PC-9 (cell line): ENCODE measurements around the gene SLC43A1.

Experiments
- EZH2 ChIP-seq: fragments of 200-600 bp; sonication (generic); IDR thresholded peaks from 2 replicates; pipeline ENCODE4 v1.8.0; 2017; ENCODE audit warnings: antibody characterized with exemption, low read depth
- TF ChIP-seq, protein P1 (sequence below): fragments of 200-600 bp; sonication (generic); conservative IDR thresholded peaks from 2 replicates; pipeline ENCODE4 v1.6.1; 2017; ENCODE audit warnings: mixed run types, antibody characterized with exemption, mild to moderate bottlenecking, moderate library complexity

DNA sequence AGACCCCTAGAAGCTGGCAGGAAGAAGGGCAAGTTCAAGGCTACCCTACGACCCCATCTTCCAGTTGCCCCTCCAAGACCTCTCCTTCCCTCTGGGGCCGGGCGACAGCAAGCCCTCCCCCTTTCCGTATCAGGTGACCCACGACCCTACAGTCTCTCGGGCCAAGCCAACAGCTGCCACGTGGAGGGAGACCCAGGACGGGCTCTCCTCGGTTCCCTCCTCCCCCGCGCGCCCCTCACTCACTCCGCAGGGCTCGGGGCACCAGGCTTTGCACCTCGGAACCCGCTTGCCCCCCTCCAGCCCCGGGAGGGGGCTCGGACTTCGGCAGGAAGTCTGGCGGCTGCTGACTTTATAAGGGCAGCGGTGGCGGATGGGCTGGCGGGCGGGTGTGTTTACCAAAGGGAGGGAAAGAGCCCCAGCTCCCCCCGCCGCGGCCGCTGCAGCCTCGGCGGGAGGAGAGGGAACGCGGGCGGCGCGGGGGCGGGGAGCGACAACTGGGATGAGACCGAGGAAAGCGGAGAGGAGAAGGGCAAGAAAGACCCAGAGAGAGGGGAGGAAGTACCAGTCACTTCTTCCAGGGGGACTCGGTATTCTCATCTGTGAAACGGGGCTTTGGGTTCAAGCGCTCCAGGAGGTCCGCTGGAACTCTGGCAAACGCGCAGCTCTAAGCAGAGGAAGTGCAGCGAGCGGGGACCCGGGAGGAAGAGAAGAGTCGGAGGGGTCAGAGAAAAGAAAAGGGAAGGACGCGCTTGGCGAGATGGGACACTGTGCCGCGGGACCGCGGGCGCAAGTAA, 767 bp downstream of the SLC43A1 start:
- peak; percentile 79 for TF ChIP-seq EZH2
- TF ChIP-seq, protein P1, sequence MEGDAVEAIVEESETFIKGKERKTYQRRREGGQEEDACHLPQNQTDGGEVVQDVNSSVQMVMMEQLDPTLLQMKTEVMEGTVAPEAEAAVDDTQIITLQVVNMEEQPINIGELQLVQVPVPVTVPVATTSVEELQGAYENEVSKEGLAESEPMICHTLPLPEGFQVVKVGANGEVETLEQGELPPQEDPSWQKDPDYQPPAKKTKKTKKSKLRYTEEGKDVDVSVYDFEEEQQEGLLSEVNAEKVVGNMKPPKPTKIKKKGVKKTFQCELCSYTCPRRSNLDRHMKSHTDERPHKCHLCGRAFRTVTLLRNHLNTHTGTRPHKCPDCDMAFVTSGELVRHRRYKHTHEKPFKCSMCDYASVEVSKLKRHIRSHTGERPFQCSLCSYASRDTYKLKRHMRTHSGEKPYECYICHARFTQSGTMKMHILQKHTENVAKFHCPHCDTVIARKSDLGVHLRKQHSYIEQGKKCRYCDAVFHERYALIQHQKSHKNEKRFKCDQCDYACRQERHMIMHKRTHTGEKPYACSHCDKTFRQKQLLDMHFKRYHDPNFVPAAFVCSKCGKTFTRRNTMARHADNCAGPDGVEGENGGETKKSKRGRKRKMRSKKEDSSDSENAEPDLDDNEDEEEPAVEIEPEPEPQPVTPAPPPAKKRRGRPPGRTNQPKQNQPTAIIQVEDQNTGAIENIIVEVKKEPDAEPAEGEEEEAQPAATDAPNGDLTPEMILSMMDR: no peak
